Measurements from ENCODE around the gene BCR. TPM values are rescaled to one million over a fixed set of nuclear protein-coding genes. Genes with fewer than 3 reads are reported as not detected.

BCR gene
- total and polyA plus RNA-seq, 2 of the 13 experiments (the other 11 are each of a cell fraction or from before 2014, with no cell fraction given), result 19.9 to 33.6 TPM

- TF ChIP-seq SMAD9 (CRISPR knock-in tag; IDR thresholded peaks at IDR 0.05) (no peak), MAX (IDR thresholded peaks at IDR 0.05) (no peak; the same call in 1 of the 2 replicates), ZNF562 (CRISPR knock-in tag; IDR thresholded peaks at IDR 0.05; ENCODE audit: borderline replicate concordance) (no peak), KDM5A (IDR thresholded peaks at IDR 0.05; ENCODE audit: borderline replicate concordance, low read length) (0 out of 2 replicates have a peak, but pooled peaks have one; percentile 21), ISL2 (CRISPR knock-in tag; IDR thresholded peaks at IDR 0.05) (no peak), MXD3 (CRISPR knock-in tag; IDR thresholded peaks at IDR 0.05) (no peak), IRX3 (CRISPR knock-in tag; IDR thresholded peaks at IDR 0.05; ENCODE audit: borderline replicate concordance, low read depth) (no peak), ZNF224 (CRISPR knock-in tag; IDR thresholded peaks at IDR 0.05) (no peak), ZBTB46 (CRISPR knock-in tag; IDR thresholded peaks at IDR 0.05; ENCODE audit: borderline replicate concordance) (no peak), ZNF564 (CRISPR knock-in tag; IDR thresholded peaks at IDR 0.05) (no peak), ZNF335 (CRISPR knock-in tag; IDR thresholded peaks at IDR 0.05) (0 out of 2 replicates have a peak, but pooled peaks have one; percentile 57), TCF7L2 (IDR thresholded peaks at IDR 0.05; ENCODE audit: low read depth, low read length) (no peak), SMYD3 (CRISPR knock-in tag; IDR thresholded peaks at IDR 0.05) (no peak), ZNF281 (CRISPR knock-in tag; IDR thresholded peaks at IDR 0.05; ENCODE audit: borderline replicate concordance) (peak; percentile 72; the same call in 1 of the 2 replicates), FIP1L1 (IDR thresholded peaks at IDR 0.05; ENCODE audit: borderline replicate concordance, insufficient read depth, low read depth, low read length) (no peak), ZFX (CRISPR knock-in tag; IDR thresholded peaks at IDR 0.05; ENCODE audit: low read depth) (peak; percentile 38; the same call in 1 of the 2 replicates), ZMYM4 (CRISPR knock-in tag; IDR thresholded peaks at IDR 0.05) (peak; percentile 11; the same call in 1 of the 2 replicates), PRDM4 (CRISPR knock-in tag; IDR thresholded peaks at IDR 0.05; ENCODE audit: borderline replicate concordance) (no peak)
Observed at GRCh38 chr22:23152238-23153114, 27.8 kb upstream of the BCR start (continued).
